ENCODE results near the gene TMPRSS11B.

- no peak for TF ChIP-seq POLR2A (IDR thresholded peaks at IDR 0.05; ENCODE audit: low read depth, low read length)
- no peak for TF ChIP-seq POLR2AphosphoS5 (IDR thresholded peaks at IDR 0.05; ENCODE audit: insufficient read depth, low read depth, low read length)
These were observed 42.9 kb upstream of the TMPRSS11B start for GRCh38 chr4:68288393-68288740.

Measured in endothelial cell of umbilical vein (primary cell).